GM21619 (cell line): ENCODE results near the gene KCNH1.

ENCODE experiments used
- ATAC-seq: cut with Tn5 transposase; IDR thresholded peaks from one replicate; pipeline ENCODE4 v1.9.1; 2021; ENCODE audit not compliant: unreplicated experiment

The KCNH1 gene

GRCh38 chr1:210730023-210730422, 403.9 kb downstream of the KCNH1 start:
- ATAC-seq, result no peak

- ATAC-seq, result no peak
Observed at GRCh38 chr1:210728437-210729149, 405.4 kb downstream of the KCNH1 start.

GRCh38 chr1:210727709-210728108, 406.2 kb downstream of the KCNH1 start:
- no peak for ATAC-seq

GRCh38 chr1:210726621-210727020, 407.3 kb downstream of the KCNH1 start:
- no peak for ATAC-seq

- ATAC-seq, result no peak
Observed at GRCh38 chr1:210724768-210725167, 409.2 kb downstream of the KCNH1 start.

- ATAC-seq, result no peak
Observed at GRCh38 chr1:210723646-210724045, 410.3 kb downstream of the KCNH1 start.

GRCh38 chr1:210722410-210723081, 411.4 kb downstream of the KCNH1 start:
- no peak for ATAC-seq

GRCh38 chr1:210715072-210715471, 418.9 kb downstream of the KCNH1 start:
- ATAC-seq, result no peak

- no peak for ATAC-seq
Observed at GRCh38 chr1:210711825-210712612, 421.9 kb downstream of the KCNH1 start.

GRCh38 chr1:210709701-210710100, 424.2 kb downstream of the KCNH1 start:
- no peak for ATAC-seq

GRCh38 chr1:210707300-210708240, 426.4 kb downstream of the KCNH1 start:
- no peak for ATAC-seq

GRCh38 chr1:210706246-210706645, 427.7 kb downstream of the KCNH1 start:
- ATAC-seq, result no peak

GRCh38 chr1:210705086-210705485, 428.9 kb downstream of the KCNH1 start:
- ATAC-seq, result no peak

- no peak for ATAC-seq
Observed at GRCh38 chr1:210703593-210703992, 430.4 kb downstream of the KCNH1 start.

- no peak for ATAC-seq
Observed at GRCh38 chr1:210702506-210702905, 431.4 kb downstream of the KCNH1 start.

- no peak for ATAC-seq
Observed at GRCh38 chr1:210700511-210700910, 433.4 kb downstream of the KCNH1 start.

- ATAC-seq, result no peak
Observed at GRCh38 chr1:210700083-210700482, 433.9 kb downstream of the KCNH1 start.

GRCh38 chr1:210698661-210699060, 435.3 kb downstream of the KCNH1 start:
- ATAC-seq, result no peak

GRCh38 chr1:210697185-210697584, 436.8 kb downstream of the KCNH1 start:
- no peak for ATAC-seq

GRCh38 chr1:210696709-210697108, 437.2 kb downstream of the KCNH1 start:
- ATAC-seq, result peak; percentile 98

- no peak for ATAC-seq
Observed at GRCh38 chr1:210695026-210695425, 438.9 kb downstream of the KCNH1 start.
